Dendritic cell treated with granulocyte-macrophage colony-stimulating factor and Interleukin-4, amounts not matched to agents 40 ng/mL and 50 ng/mL, for 4 days (primary cell): ENCODE results near the gene DHRSX.
A peak's percentile ranks its signal among the peaks of the same experiment; 100 is the strongest.
"Not testable (repeated sequence)": the region's sequence is repeated elsewhere in the genome, so short reads cannot be mapped to it uniquely, and the experiment has no call there.

Experiments used
- H3K27ac Mint-ChIP-seq: one replicate; pipeline ENCODE4 v1.8.0; 2022; ENCODE audit warnings: mild to moderate bottlenecking, mixed read lengths
- H3K27me3 Mint-ChIP-seq: one replicate; pipeline ENCODE4 v1.8.0; 2022; ENCODE audit warnings: mild to moderate bottlenecking, mixed read lengths
- H3K36me3 Mint-ChIP-seq: one replicate; pipeline ENCODE4 v1.8.0; 2022; ENCODE audit warnings: low read depth, mixed read lengths
- H3K4me1 Mint-ChIP-seq: one replicate; pipeline ENCODE4 v1.8.0; 2022; ENCODE audit warnings: low read depth, mixed read lengths
- H3K4me3 Mint-ChIP-seq: one replicate; pipeline ENCODE4 v1.8.0; 2022; ENCODE audit warnings: mild to moderate bottlenecking, moderate library complexity, mixed read lengths
- H3K9me3 Mint-ChIP-seq: one replicate; pipeline ENCODE4 v1.8.0; 2022; ENCODE audit warnings: mixed read lengths
- intact Hi-C: fragments of 100-400 bp; cut with micrococcal nuclease; formaldehyde crosslinking; loops from one replicate; pipeline ENCODE4 v1.15.0; 2022

Gene DHRSX

GRCh38 chrX:2261831-2262667 is 238.7 kb downstream of the DHRSX start:
- Mint-ChIP-seq H3K4me1 (no peaks in the 10 kb centered on the region), H3K27ac (no peak overlapping the region), H3K36me3 (peaks cover 89% of the 10 kb centered on the region), H3K9me3 (no peaks in the 10 kb centered on the region), H3K27me3 (no peaks in the 10 kb centered on the region), H3K4me3 (no peak overlapping the region)
- intact Hi-C loops: no loop called here

- Mint-ChIP-seq H3K27me3 (no peaks in the 10 kb centered on the region), H3K36me3 (peaks cover 21% of the 10 kb centered on the region), H3K4me3 (no peak overlapping the region), H3K27ac (no peak overlapping the region), H3K9me3 (peaks cover 33% of the 10 kb centered on the region), H3K4me1 (peaks cover 8% of the 10 kb centered on the region)
- intact Hi-C loops: no loop called here
These were observed 248.3 kb downstream of the DHRSX start for GRCh38 chrX:2252331-2253065.

- Mint-ChIP-seq H3K9me3 (peaks cover 33% of the 10 kb centered on the region), H3K27me3 (no peaks in the 10 kb centered on the region), H3K36me3 (peaks cover 15% of the 10 kb centered on the region), H3K4me3 (no peak overlapping the region), H3K4me1 (peaks cover 8% of the 10 kb centered on the region), H3K27ac (no peak overlapping the region)
- intact Hi-C loops: no loop called here
These were observed 249.6 kb downstream of the DHRSX start for GRCh38 chrX:2251211-2251610.

- no peak overlapping the region for H3K4me3 Mint-ChIP-seq
- intact Hi-C loops: no loop called here
- H3K9me3 Mint-ChIP-seq: no peaks in the 10 kb centered on the region
- peaks cover 41% of the 10 kb centered on the region for H3K36me3 Mint-ChIP-seq
- H3K27ac Mint-ChIP-seq: no peak overlapping the region
- H3K4me1 Mint-ChIP-seq: no peaks in the 10 kb centered on the region
- H3K27me3 Mint-ChIP-seq: no peaks in the 10 kb centered on the region
These were observed 256.8 kb downstream of the DHRSX start for GRCh38 chrX:2243913-2244460.

- H3K27me3 Mint-ChIP-seq: no peaks in the 10 kb centered on the region
- intact Hi-C loops: no loop called here
- no peak overlapping the region for H3K27ac Mint-ChIP-seq
- H3K36me3 Mint-ChIP-seq: peaks cover 50% of the 10 kb centered on the region
- no peaks in the 10 kb centered on the region for H3K9me3 Mint-ChIP-seq
- H3K4me3 Mint-ChIP-seq: no peak overlapping the region
- no peaks in the 10 kb centered on the region for H3K4me1 Mint-ChIP-seq
These were observed 257.8 kb downstream of the DHRSX start for GRCh38 chrX:2242980-2243379.

GRCh38 chrX:2242326-2242725 is 258.4 kb downstream of the DHRSX start:
- Mint-ChIP-seq H3K27ac (no peak overlapping the region), H3K36me3 (peaks cover 56% of the 10 kb centered on the region)
- intact Hi-C loops: no loop called here

GRCh38 chrX:2241496-2241895 is 259.3 kb downstream of the DHRSX start:
- H3K27me3 Mint-ChIP-seq, H3K4me3 Mint-ChIP-seq, H3K9me3 Mint-ChIP-seq, H3K4me1 Mint-ChIP-seq, H3K27ac Mint-ChIP-seq, intact Hi-C loops: not testable (repeated sequence)
- H3K36me3 Mint-ChIP-seq: peaks cover 59% of the 10 kb centered on the region

More at GRCh38 chrX:2242326-2242725, 258.4 kb downstream of the DHRSX start:
- no peaks in the 10 kb centered on the region for H3K4me1 Mint-ChIP-seq
- no peaks in the 10 kb centered on the region for H3K27me3 Mint-ChIP-seq
- no peak overlapping the region for H3K4me3 Mint-ChIP-seq
- no peaks in the 10 kb centered on the region for H3K9me3 Mint-ChIP-seq

- H3K4me3 Mint-ChIP-seq, H3K4me1 Mint-ChIP-seq, H3K9me3 Mint-ChIP-seq, intact Hi-C loops, H3K27me3 Mint-ChIP-seq, H3K27ac Mint-ChIP-seq: not testable (repeated sequence)
- peaks cover 64% of the 10 kb centered on the region for H3K36me3 Mint-ChIP-seq
These were observed 260.0 kb downstream of the DHRSX start for GRCh38 chrX:2240761-2241160.

- no peaks in the 10 kb centered on the region for H3K9me3 Mint-ChIP-seq
- peaks cover 15% of the 10 kb centered on the region for H3K4me1 Mint-ChIP-seq
- no peak overlapping the region for H3K4me3 Mint-ChIP-seq
- H3K36me3 Mint-ChIP-seq: peaks cover 76% of the 10 kb centered on the region
- H3K27ac Mint-ChIP-seq: no peak overlapping the region
- no peaks in the 10 kb centered on the region for H3K27me3 Mint-ChIP-seq
- intact Hi-C loops: no loop called here
These were observed 262.8 kb downstream of the DHRSX start for GRCh38 chrX:2237976-2238375.

- intact Hi-C loops: no loop called here
- H3K4me3 Mint-ChIP-seq: no peak overlapping the region
- peaks cover 34% of the 10 kb centered on the region for H3K4me1 Mint-ChIP-seq
- peaks cover 69% of the 10 kb centered on the region for H3K36me3 Mint-ChIP-seq
- H3K27ac Mint-ChIP-seq: peak overlapping the region; percentile 36
- H3K27me3 Mint-ChIP-seq: no peaks in the 10 kb centered on the region
- peaks cover 44% of the 10 kb centered on the region for H3K9me3 Mint-ChIP-seq
These were observed 269.1 kb downstream of the DHRSX start for GRCh38 chrX:2231570-2232192.

GRCh38 chrX:2230457-2230856 is 270.3 kb downstream of the DHRSX start:
- intact Hi-C loops: no loop called here
- peaks cover 44% of the 10 kb centered on the region for H3K9me3 Mint-ChIP-seq
- H3K27ac Mint-ChIP-seq: no peak overlapping the region
- H3K27me3 Mint-ChIP-seq: no peaks in the 10 kb centered on the region
- H3K36me3 Mint-ChIP-seq: peaks cover 73% of the 10 kb centered on the region
- peaks cover 34% of the 10 kb centered on the region for H3K4me1 Mint-ChIP-seq
- H3K4me3 Mint-ChIP-seq: no peak overlapping the region

GRCh38 chrX:2228536-2228935 is 272.2 kb downstream of the DHRSX start:
- intact Hi-C loops: no loop called here
- Mint-ChIP-seq H3K9me3 (peaks cover 59% of the 10 kb centered on the region), H3K36me3 (peaks cover 73% of the 10 kb centered on the region)

GRCh38 chrX:2226906-2227656 is 273.7 kb downstream of the DHRSX start:
- Mint-ChIP-seq H3K9me3 (peaks cover 70% of the 10 kb centered on the region), H3K36me3 (peaks cover 82% of the 10 kb centered on the region), H3K27me3 (no peaks in the 10 kb centered on the region), H3K4me1 (peaks cover 23% of the 10 kb centered on the region), H3K4me3 (no peak overlapping the region), H3K27ac (peak overlapping the region; percentile 52)
- intact Hi-C loops: no loop called here

More at GRCh38 chrX:2228536-2228935, 272.2 kb downstream of the DHRSX start:
- Mint-ChIP-seq H3K27me3 (no peaks in the 10 kb centered on the region), H3K4me1 (peaks cover 35% of the 10 kb centered on the region), H3K27ac (no peak overlapping the region), H3K4me3 (no peak overlapping the region)
